Measurements from ENCODE around the gene AFAP1. TPM values are rescaled to one million over a fixed set of nuclear protein-coding genes. Genes with fewer than 3 reads are reported as not detected.

Gene AFAP1
- total and polyA plus RNA-seq, 2 of the 4 experiments (the other 2 are of a cell fraction): 48.2 to 80.9 TPM

GRCh38 chr4:7886007-7886973 lies 53.4 kb downstream of the AFAP1 start:
- dilution Hi-C loops (cut with HindIII; ENCODE audit: low sequenced_read_pairs, unreplicated experiment): no loop called here
- Histone ChIP-seq H2BK15ac (ENCODE audit: low read depth, low read length) (peak overlapping the region; percentile 33; the same call in 2 of the 3 replicates), H3K9me3 (ENCODE audit: control insufficient read depth, insufficient read depth, low read length) (peaks cover 5% of the 10 kb centered on the region; the same call in 1 of the 2 replicates), H3K4ac (ENCODE audit: low read depth, low read length) (peak overlapping the region; percentile 14; the same call in 1 of the 2 replicates), H2BK20ac (ENCODE audit: low read depth, low read length) (peak overlapping the region; percentile 68; the same call in 1 of the 2 replicates), H4K20me1 (ENCODE audit: insufficient read depth, low read length) (peaks cover 56% of the 10 kb centered on the region), H4K91ac (ENCODE audit: insufficient read depth, low read depth, low read length) (peak overlapping the region; percentile 10; the same call in 1 of the 2 replicates), H2BK5ac (ENCODE audit: low read depth, low read length, poor library complexity, severe bottlenecking) (peak overlapping the region; percentile 94), H3K27me3 (ENCODE audit: control insufficient read depth, insufficient read depth, low read length) (no peaks in the 10 kb centered on the region), H2AK5ac (ENCODE audit: low read depth, low read length) (peak overlapping the region; percentile 7; the same call in 1 of the 2 replicates), H3K27ac (ENCODE audit: insufficient read depth, low read length) (peak overlapping the region; percentile 2; the same call in 1 of the 2 replicates), H2AFZ (replicated peaks; ENCODE audit: low read length, poor library complexity) (no peak overlapping the region), H3K36me3 (ENCODE audit: control insufficient read depth, insufficient read depth, low read length) (peaks cover 3% of the 10 kb centered on the region; the same call in 1 of the 2 replicates), H3K9ac (ENCODE audit: low read depth, low read length) (peak overlapping the region; percentile 14; the same call in 1 of the 2 replicates), H2AK9ac (replicated peaks; ENCODE audit: low read depth, low read length, poor library complexity) (no peak overlapping the region), H3K23ac (ENCODE audit: low read depth, low read length) (peak overlapping the region; percentile 39; the same call in 1 of the 2 replicates), H3K79me1 (ENCODE audit: low read depth in 1 of 2, low read length in 2 of 2) (peaks cover 6 to 56% of the 10 kb centered on the region in 2 experiments; a peak in 3 of 4 replicates), H4K8ac (ENCODE audit: low read depth in 2 of 2, low read length in 2 of 2) (peak overlapping the region in 1 of 2 experiments; percentile 81; a peak in 2 of 4 replicates), H3K4me2 (ENCODE audit: low read depth, low read length) (peak overlapping the region; percentile 46), H3K56ac (ENCODE audit: extremely low read depth, insufficient read depth, low read length) (no peak overlapping the region), H3K4me1 (ENCODE audit: control insufficient read depth, insufficient read depth, low read length) (peaks cover 24% of the 10 kb centered on the region), H3K18ac (ENCODE audit: low read depth, low read length) (peak overlapping the region; percentile 67; the same call in 1 of the 2 replicates), H2BK120ac (ENCODE audit: low read depth, low read length) (peak overlapping the region; percentile 24; the same call in 1 of the 2 replicates), H3K4me3 (ENCODE audit: insufficient read depth, low read depth, low read length) (no peak overlapping the region), H3K14ac (replicated peaks; ENCODE audit: low read depth, low read length) (peak overlapping the region; percentile 82), H4K5ac (ENCODE audit: low read depth, low read length) (peak overlapping the region; percentile 70; the same call in 1 of the 2 replicates), H3K9me1 (ENCODE audit: insufficient read depth, low read length) (peaks cover 19% of the 10 kb centered on the region)
- POLR2A ChIA-PET (ENCODE audit: unreplicated experiment): no interaction called here
- WGBS, 2 experiments (ENCODE audit: extremely low coverage in 2 of 2, insufficient read length in 1 of 2): no CpG with 5 or more reads among the region's 9 CpGs
- TF ChIP-seq CEBPB (IDR thresholded peaks at IDR 0.05; ENCODE audit: low read depth, low read length): peak; percentile 49; the same call in 1 of the 2 replicates
- no peak for TF ChIP-seq POLR2A (IDR thresholded peaks at IDR 0.05; ENCODE audit: low read depth, low read length)
- no peak for TF ChIP-seq CHD1 (IDR thresholded peaks at IDR 0.05; ENCODE audit: low read depth, low read length)
- no peak for TF ChIP-seq SMC3 (IDR thresholded peaks at IDR 0.05; ENCODE audit: low read depth, low read length)
- in situ Hi-C loops (cut with MboI; ENCODE audit: low sequenced_read_pairs): no loop called here
- no TSS peak for BruUV-seq (replicated peaks)
- intact Hi-C loops (cut with micrococcal nuclease): no loop called here
- ATAC-seq (ENCODE audit: low read depth) (0 out of 2 replicates have a peak, but pooled peaks have one; percentile 4), DNase-seq (peak; percentile 62)
- CTCF ChIA-PET: no interaction called here

Measured in IMR-90 (cell line).